Stomach (tissue), 9 donors: Measurements from ENCODE around the gene DPYD. TPM values are rescaled to one million over a fixed set of nuclear protein-coding genes. Genes with fewer than 3 reads are reported as not detected.

Experiments used
- DNase-seq, 2 donors: peaks; one replicate each; pipeline versions ENCODE4 v3.0.0 to v3.0.0-alpha.2; 2013 to 2019
- H3K27ac ChIP-seq, 5 donors: fragments of 200-600 bp in 4 of 5; sonication (generic) in 4 of 5; one replicate each; pipeline ENCODE4 v1.5.1; 2013 to 2019; ENCODE audit warnings: mild to moderate bottlenecking in 1 of 5, moderate library complexity in 1 of 5
- H3K27me3 ChIP-seq, 3 donors: fragments of 200-600 bp; sonication (generic); one replicate each; pipeline ENCODE4 v1.5.1; 2017 to 2019; ENCODE audit warnings: mixed run types in 1 of 3
- H3K36me3 ChIP-seq, 4 donors: fragments of 200-600 bp; sonication (generic); 1 replicate in 3 of 4; 2 replicates in 1 of 4; pipeline ENCODE4 v1.5.1; 2016 to 2019
- H3K4me1 ChIP-seq, 4 donors: fragments of 200-600 bp; sonication (generic); one replicate each; pipeline ENCODE4 v1.5.1; 2016 to 2019
- H3K4me3 ChIP-seq, 4 donors: fragments of 200-600 bp; sonication (generic) in 3 of 4; one replicate each; pipeline ENCODE4 v1.5.1; 2016 to 2019; ENCODE audit warnings: mild to moderate bottlenecking in 1 of 4
- H3K9me3 ChIP-seq, 4 donors: fragments of 200-600 bp; sonication (generic); one replicate each; pipeline ENCODE4 v1.5.1; 2016 to 2019
- CTCF ChIP-seq, 7 experiments: fragments of 450-650 bp in 4 of 7; fragments of 200-600 bp in 3 of 7; sonication (generic) in 3 of 7; IDR thresholded peaks; one replicate each; pipeline ENCODE4 v1.5.1; 2016 to 2019; ENCODE audit warnings: antibody characterized with exemption in 7 of 7, control low read depth in 2 of 7, mild to moderate bottlenecking in 1 of 7
- EP300 ChIP-seq: sonication (generic); formaldehyde crosslinking; IDR thresholded peaks from one replicate; pipeline ENCODE4 v1.6.1; 2017; ENCODE audit warnings: antibody characterized with exemption
- POLR2A ChIP-seq, 4 donors: fragments of 450-650 bp; IDR thresholded peaks; one replicate each; pipeline ENCODE4 v1.6.1; 2016; ENCODE audit warnings: antibody characterized with exemption in 4 of 4, control low read depth in 2 of 4, mild to moderate bottlenecking in 1 of 4, moderate library complexity in 1 of 4
- POLR2AphosphoS5 ChIP-seq, 3 donors: sonication (generic); formaldehyde crosslinking; IDR thresholded peaks; one replicate each; pipeline ENCODE4 v1.6.1; 2016; ENCODE audit warnings: antibody characterized with exemption in 3 of 3
- WGBS, 5 donors: extraction: QIAGEN DNeasy Blood & Tissue Kit in 3 of 5; methylation state at CpG; one replicate each; pipeline versions ENCODE4 v1.1.5 to v1.1.7; 2013 to 2018; 5-methylcytosine and 5-hydroxymethylcytosine counted together
- intact Hi-C: fragments of 100-400 bp; cut with DNase I; formaldehyde crosslinking; loops from one replicate; pipeline ENCODE4 v1.15.1; 2023; ENCODE audit warnings: low total_unique reads
- polyA plus RNA-seq, 3 donors: library from polyadenylated mRNA; stranded (reverse); fragments of 200-250 nt; gene quantifications; one replicate each; pipeline ENCODE4 v1.2.3, GENCODE V29; 2013
- total RNA-seq, 5 donors: library from RNA; depleted of rRNA; stranded (reverse); fragments of >200 nt; gene quantifications; one replicate each; pipeline versions ENCODE4 v1.1.0 to v1.2.3, GENCODE V29; 2014 to 2016
- donor health status: healthy with polysubstance abuse.
- donor health status: Bipolar disorder and iron deficiency.
- donor health status: healthy.

Gene DPYD
- total and polyA plus RNA-seq, 8 donors = 7.5 to 58.2 (median 18.2) TPM

GRCh38 chr1:97047421-97047793 is 873.4 kb downstream of the DPYD start:
- Histone ChIP-seq H3K4me3 (no peak overlapping the region), H3K27ac (no peak overlapping the region), H3K36me3 (no peaks in the 10 kb centered on the region), H3K27me3 (no peaks in the 10 kb centered on the region), H3K9me3 (peaks cover 0 to 7% (median 0%) of the 10 kb centered on the region in 4 donors), H3K4me1 (no peaks in the 10 kb centered on the region)
- DNase-seq = no peak
- intact Hi-C loops = no loop called here
- 53 to 73% (median 59%) methylated on average over 2 of the region's 2 CpGs for WGBS, 5 donors
- TF ChIP-seq POLR2A (IDR thresholded peaks at IDR 0.05) (no peak), EP300 (no peak), CTCF (IDR thresholded peaks at IDR 0.05) (no peak), POLR2AphosphoS5 (IDR thresholded peaks at IDR 0.05) (no peak)

GRCh38 chr1:97046765-97047420 is 873.9 kb downstream of the DPYD start:
- Histone ChIP-seq H3K27me3 (no peaks in the 10 kb centered on the region), H3K4me3 (no peak overlapping the region), H3K36me3 (no peaks in the 10 kb centered on the region), H3K27ac (no peak overlapping the region), H3K9me3 (peaks cover 0 to 7% (median 0%) of the 10 kb centered on the region in 4 donors), H3K4me1 (no peaks in the 10 kb centered on the region)
- TF ChIP-seq POLR2AphosphoS5 (IDR thresholded peaks at IDR 0.05) = no peak
- TF ChIP-seq CTCF (IDR thresholded peaks at IDR 0.05) = no peak
- no peak for TF ChIP-seq POLR2A (IDR thresholded peaks at IDR 0.05)
- TF ChIP-seq EP300 = no peak
- intact Hi-C loops = no loop called here
- WGBS, 5 donors = 79 to 90% (median 86%) methylated on average over 5 of the region's 5 CpGs
- DNase-seq = no peak

DNA sequence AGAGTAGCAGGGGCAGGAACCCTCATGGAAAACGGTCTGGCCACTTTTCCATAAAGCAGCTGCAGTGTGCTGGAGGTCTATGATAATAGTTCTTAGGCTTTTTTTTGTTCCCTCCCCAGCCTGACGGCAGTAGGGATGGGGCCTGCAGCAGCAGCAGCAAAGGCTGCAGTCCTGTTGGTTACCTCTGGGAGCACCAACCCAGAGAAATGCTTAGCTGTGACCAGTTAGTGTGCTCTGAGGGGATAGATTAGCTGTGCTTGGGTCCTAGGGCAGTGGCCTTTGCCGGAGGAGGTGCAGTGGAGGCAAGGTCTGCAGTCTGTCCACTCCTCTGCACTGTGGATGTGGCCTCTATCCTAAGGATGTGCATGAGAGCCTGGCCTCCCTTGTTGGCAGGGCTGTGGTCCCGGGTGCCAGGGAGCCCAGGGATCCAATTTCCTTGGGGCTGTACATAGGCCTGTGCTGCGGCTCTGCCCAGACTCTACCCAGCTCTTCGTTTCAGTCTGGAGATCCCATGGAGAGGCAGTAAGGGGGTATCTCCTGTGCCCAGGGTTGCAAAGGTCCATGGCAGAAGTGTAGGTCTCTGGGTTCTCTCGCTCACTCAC is 876.6 kb downstream of the DPYD start:
- H3K27ac ChIP-seq = no peak overlapping the region
- peaks cover 0 to 8% (median 1%) of the 10 kb centered on the region in 4 donors for H3K9me3 ChIP-seq
- DNase-seq = no peak
- no peak for TF ChIP-seq EP300
- no peak for TF ChIP-seq POLR2A (IDR thresholded peaks at IDR 0.05)
- no peak for TF ChIP-seq CTCF (IDR thresholded peaks at IDR 0.05)
- no peak for TF ChIP-seq POLR2AphosphoS5 (IDR thresholded peaks at IDR 0.05)
- no peak overlapping the region for H3K4me3 ChIP-seq
- intact Hi-C loops = no loop called here
- WGBS, 5 donors = 79 to 92% (median 88%) methylated on average over 6 to 7 of the region's 7 CpGs
- H3K27me3 ChIP-seq = no peaks in the 10 kb centered on the region
- H3K4me1 ChIP-seq = no peaks in the 10 kb centered on the region
- H3K36me3 ChIP-seq = no peaks in the 10 kb centered on the region

DNA sequence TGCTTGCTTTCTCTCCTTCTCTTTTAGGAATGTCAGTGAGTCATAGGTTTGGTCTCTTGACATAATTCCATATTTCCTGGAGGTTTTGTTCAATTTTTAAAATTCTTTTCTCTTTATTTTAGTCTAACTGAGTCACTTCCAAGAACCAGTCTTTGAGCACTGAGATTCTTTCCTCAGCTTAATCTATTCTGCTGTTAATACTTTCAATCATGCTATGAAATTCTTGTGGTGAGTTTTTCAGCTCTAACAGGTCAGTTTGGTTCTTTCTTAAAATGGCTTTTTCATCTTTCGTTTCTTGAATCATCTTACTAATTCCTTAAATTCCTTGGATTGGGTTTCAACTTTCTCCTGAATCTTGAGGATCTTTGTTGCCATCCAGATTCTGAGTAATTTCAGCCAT is 878.3 kb downstream of the DPYD start:
- H3K9me3 ChIP-seq = peaks cover 0 to 15% (median 6%) of the 10 kb centered on the region in 4 donors
- H3K27me3 ChIP-seq = no peaks in the 10 kb centered on the region
- no peak for DNase-seq
- 75 to 87% (median 83%) methylated on average over 1 of the region's 1 CpG for WGBS, 5 donors
- no peaks in the 10 kb centered on the region for H3K4me1 ChIP-seq
- H3K4me3 ChIP-seq = no peak overlapping the region
- TF ChIP-seq POLR2AphosphoS5 (IDR thresholded peaks at IDR 0.05) (no peak), EP300 (no peak), POLR2A (IDR thresholded peaks at IDR 0.05) (no peak), CTCF (IDR thresholded peaks at IDR 0.05) (no peak)
- intact Hi-C loops = no loop called here
- no peaks in the 10 kb centered on the region for H3K36me3 ChIP-seq
- no peak overlapping the region for H3K27ac ChIP-seq
